Left lung (tissue), 10 donors: ENCODE measurements around the gene SPACA4. TPM values are rescaled to one million over a fixed set of nuclear protein-coding genes. Genes with fewer than 3 reads are reported as not detected.
A peak's percentile ranks its signal among the peaks of the same experiment; 100 is the strongest.
"Not testable (repeated sequence)": the region's sequence is repeated elsewhere in the genome, so short reads cannot be mapped to it uniquely, and the experiment has no call there.

Source experiments
- ATAC-seq: fragments of 200-7000 bp; cut with Tn5 transposase; one replicate; pipeline ENCODE4 v1.9.1; 2020; ENCODE audit warnings: moderate library complexity
- DNase-seq, 4 donors: peaks; one replicate each; pipeline ENCODE4 v3.0.0-alpha.2; 2013 to 2020
- H3K27ac ChIP-seq, 2 donors: fragments of 200-600 bp; sonication (generic) in 1 of 2; one replicate each; pipeline versions ENCODE4 v1.5.0 to v1.8.0; 2020 to 2021
- H3K27me3 ChIP-seq, 2 donors: fragments of 200-600 bp; sonication (generic) in 1 of 2; one replicate each; pipeline versions ENCODE4 v1.5.0 to v1.8.0; 2020 to 2021
- H3K36me3 ChIP-seq, 2 donors: fragments of 200-600 bp; sonication (generic) in 1 of 2; one replicate each; pipeline versions ENCODE4 v1.5.0 to v1.8.0; 2020 to 2021
- H3K4me1 ChIP-seq, 2 donors: fragments of 200-600 bp; one replicate each; pipeline ENCODE4 v1.8.0; 2021
- H3K4me3 ChIP-seq, 2 donors: fragments of 200-600 bp; sonication (generic) in 1 of 2; one replicate each; pipeline versions ENCODE4 v1.5.0 to v1.8.0; 2020 to 2021; ENCODE audit warnings: mild to moderate bottlenecking in 1 of 2
- H3K9me3 ChIP-seq, 2 donors: fragments of 200-600 bp; sonication (generic) in 1 of 2; one replicate each; pipeline versions ENCODE4 v1.5.0 to v1.8.0; 2020 to 2021
- intact Hi-C, 2 donors: fragments of 100-400 bp; cut with DNase I; formaldehyde crosslinking; loops; one replicate each; pipeline versions ENCODE4 v1.11.2 to v1.14.2; 2022
- polyA plus RNA-seq, 6 donors: library from polyadenylated mRNA; unstranded; fragments of 120-200 nt; gene quantifications; one replicate each; pipeline ENCODE4 v1.2.1, GENCODE V29; 2013; ENCODE audit not compliant: insufficient read length in 6 of 6
- total RNA-seq, 2 donors: library from RNA; stranded (reverse); fragmentation: NEBNext Ultra II Directional; extraction: Animal tissue kit (Norgen Biotek cat#: 25700); gene quantifications; one replicate each; pipeline ENCODE4 v1.2.1, GENCODE V29; 2021
- TF ChIP-seq, protein P1 (sequence below), 2 donors: fragments of 200-600 bp; sonication (generic) in 1 of 2; IDR thresholded peaks; one replicate each; pipeline versions ENCODE4 v1.5.0 to v1.8.0; 2021; ENCODE audit warnings: antibody characterized with exemption in 2 of 2
- donor health status: DM: no; HTN: yes; CAD: no.
- donor health status: DM: no; HTN: no; CAD: no.

The SPACA4 gene
- total and polyA plus RNA-seq, 8 donors, result 0.17 to 0.78 (median 0.26) TPM; not detected in 2

- peak in 1 of 4 donors; percentile 43 for DNase-seq
- intact Hi-C loops, result no loop called here
- no peak overlapping the region for H3K27ac ChIP-seq
These were observed 33.4 kb upstream of the SPACA4 start for GRCh38 chr19:48573163-48573505.

GRCh38 chr19:48575931-48576622 is 30.5 kb upstream of the SPACA4 start:
- Histone ChIP-seq H3K36me3 (no peaks in the 10 kb centered on the region), H3K27ac (no peak overlapping the region), H3K4me1 (no peaks in the 10 kb centered on the region), H3K9me3 (no peaks in the 10 kb centered on the region), H3K4me3 (no peak overlapping the region), H3K27me3 (no peaks in the 10 kb centered on the region)
- no peak for DNase-seq
- intact Hi-C loops, result no loop called here
- ATAC-seq, result no peak
- TF ChIP-seq, protein P1, sequence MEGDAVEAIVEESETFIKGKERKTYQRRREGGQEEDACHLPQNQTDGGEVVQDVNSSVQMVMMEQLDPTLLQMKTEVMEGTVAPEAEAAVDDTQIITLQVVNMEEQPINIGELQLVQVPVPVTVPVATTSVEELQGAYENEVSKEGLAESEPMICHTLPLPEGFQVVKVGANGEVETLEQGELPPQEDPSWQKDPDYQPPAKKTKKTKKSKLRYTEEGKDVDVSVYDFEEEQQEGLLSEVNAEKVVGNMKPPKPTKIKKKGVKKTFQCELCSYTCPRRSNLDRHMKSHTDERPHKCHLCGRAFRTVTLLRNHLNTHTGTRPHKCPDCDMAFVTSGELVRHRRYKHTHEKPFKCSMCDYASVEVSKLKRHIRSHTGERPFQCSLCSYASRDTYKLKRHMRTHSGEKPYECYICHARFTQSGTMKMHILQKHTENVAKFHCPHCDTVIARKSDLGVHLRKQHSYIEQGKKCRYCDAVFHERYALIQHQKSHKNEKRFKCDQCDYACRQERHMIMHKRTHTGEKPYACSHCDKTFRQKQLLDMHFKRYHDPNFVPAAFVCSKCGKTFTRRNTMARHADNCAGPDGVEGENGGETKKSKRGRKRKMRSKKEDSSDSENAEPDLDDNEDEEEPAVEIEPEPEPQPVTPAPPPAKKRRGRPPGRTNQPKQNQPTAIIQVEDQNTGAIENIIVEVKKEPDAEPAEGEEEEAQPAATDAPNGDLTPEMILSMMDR (IDR thresholded peaks at IDR 0.05), result no peak

More at GRCh38 chr19:48573163-48573505, 33.4 kb upstream of the SPACA4 start:
- H3K4me3 ChIP-seq, result no peak overlapping the region
- TF ChIP-seq, protein P1 (IDR thresholded peaks at IDR 0.05), result no peak
- H3K4me1 ChIP-seq, result peaks cover under 1 to 6% of the 10 kb centered on the region in 2 donors
- no peaks in the 10 kb centered on the region for H3K9me3 ChIP-seq
- no peaks in the 10 kb centered on the region for H3K36me3 ChIP-seq
- no peak for ATAC-seq
- peaks cover 0 to 17% of the 10 kb centered on the region in 2 donors for H3K27me3 ChIP-seq

DNA sequence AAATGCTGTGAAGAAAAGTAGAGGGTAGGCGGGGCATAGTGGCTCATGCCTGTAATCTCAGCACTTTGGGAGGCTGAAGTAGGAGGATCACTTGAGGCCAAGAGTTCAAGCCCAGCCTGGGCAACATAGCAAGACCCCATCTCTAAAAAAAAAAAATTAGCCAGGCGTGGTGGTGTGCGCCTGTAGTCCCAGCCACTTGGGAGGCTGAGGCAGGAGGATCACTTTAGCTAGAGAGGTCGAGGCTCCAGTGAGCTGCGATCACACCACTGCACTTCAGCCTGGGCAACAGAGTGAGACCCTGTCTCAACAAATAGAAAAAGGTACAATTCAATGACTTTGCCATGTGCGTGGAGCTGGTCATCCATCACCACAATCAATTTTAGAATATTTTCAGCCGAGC is 28.6 kb upstream of the SPACA4 start:
- H3K27me3 ChIP-seq, H3K9me3 ChIP-seq, DNase-seq, H3K4me3 ChIP-seq, H3K27ac ChIP-seq, ATAC-seq, intact Hi-C loops, H3K4me1 ChIP-seq, H3K36me3 ChIP-seq: not testable (repeated sequence)

- ATAC-seq (no peak), DNase-seq (no peak)
- TF ChIP-seq, protein P1 (IDR thresholded peaks at IDR 0.05), result no peak
- Histone ChIP-seq H3K4me3 (no peak overlapping the region), H3K27ac (no peak overlapping the region), H3K9me3 (no peaks in the 10 kb centered on the region), H3K4me1 (peaks cover 2 to 9% of the 10 kb centered on the region in 2 donors), H3K36me3 (no peaks in the 10 kb centered on the region), H3K27me3 (no peaks in the 10 kb centered on the region)
- intact Hi-C loops, result no loop called here
These were observed 27.7 kb upstream of the SPACA4 start for GRCh38 chr19:48578891-48579290.

- DNase-seq, result no peak
- intact Hi-C loops, result loop anchor here in 1 of 2 donors (10.0 kb wide), 1 partner anchor 77 kb away; no protein-coding TSS in a partner anchor
These were observed 24.4 kb upstream of the SPACA4 start for GRCh38 chr19:48582168-48582567.

More at GRCh38 chr19:48582168-48582567, 24.4 kb upstream of the SPACA4 start:
- no peak for ATAC-seq
- TF ChIP-seq, protein P1 (IDR thresholded peaks at IDR 0.05), result no peak
- Histone ChIP-seq H3K4me3 (no peak overlapping the region), H3K27ac (no peak overlapping the region), H3K4me1 (peaks cover 5 to 14% of the 10 kb centered on the region in 2 donors), H3K27me3 (peaks cover 0 to 4% of the 10 kb centered on the region in 2 donors), H3K36me3 (no peaks in the 10 kb centered on the region), H3K9me3 (no peaks in the 10 kb centered on the region)
